K562 (cell line): Measurements from ENCODE around the gene GBA2. TPM values are rescaled to one million over a fixed set of nuclear protein-coding genes. Genes with fewer than 3 reads are reported as not detected.
A peak's percentile ranks its signal among the peaks of the same experiment; 100 is the strongest.

Experiments used
- ATAC-seq: fragments of 200-7000 bp; cut with Tn5 transposase; 3 replicates; pipeline ENCODE4 v1.9.1; 2020; ENCODE audit warnings: moderate library complexity
- BruUV-seq: library from RNA; stranded (reverse); fragments of 400-500 nt; replicated peaks from 2 replicates; lab custom pipeline; 2021; lab: Mats Ljungman, UMichigan
- CTCF ChIA-PET: fragments of 300-600 bp; formaldehyde crosslinking; extraction: SDS; loops from one replicate; lab custom pipeline; 2021; ENCODE audit warnings: low intra/inter-chr PET ratio; lab: Yijun Ruan, JAX
- POLR2A ChIA-PET: fragments of 300-600, 350-650 bp; sonication (Branson Sonifier 250); formaldehyde crosslinking; extraction: SDS; loops from one replicate; lab custom pipeline; 2021; ENCODE audit warnings: antibody characterized with exemption, inconsistent platforms; lab: Yijun Ruan, JAX
- DNase-seq, 4 experiments: peaks; one replicate each; pipeline versions ENCODE4 v3.0.0 to v3.0.0-alpha.2; 2011 to 2018; ENCODE audit warnings: low spot score in 3 of 4, mixed read lengths in 3 of 4; ENCODE audit errors: extremely low read depth in 1 of 4
- FAIRE-seq: peaks from 2 replicates; lab custom pipeline; 2011; peaks lifted over from hg19 to GRCh38; lab: Jason Lieb, UNC
- H2AFZ ChIP-seq: 2 replicates; pipeline ENCODE4 v1.6.0; 2011; ENCODE audit warnings: low read depth, low read length, control low read depth, inconsistent platforms
- H3K27ac ChIP-seq: fragments of 200-600 bp; 3 replicates; pipeline ENCODE4 v1.8.0; 2011; ENCODE audit warnings: low read depth, mild to moderate bottlenecking, control low read depth, inconsistent platforms, low read length, moderate library complexity, mixed read lengths; ENCODE audit errors: extremely low read depth
- H3K27me3 ChIP-seq, 2 experiments: fragments of 300-600 bp in 1 of 2; 2 replicates in 1 of 2; 3 replicates in 1 of 2; pipeline versions ENCODE4 v1.6.0 to v1.8.0; 2011; ENCODE audit warnings: inconsistent platforms in 2 of 2, low read length in 2 of 2, mild to moderate bottlenecking in 1 of 2, mixed read lengths in 1 of 2, moderate library complexity in 1 of 2; ENCODE audit not compliant: control insufficient read depth in 2 of 2, insufficient read depth in 2 of 2
- H3K36me3 ChIP-seq: fragments of 300-600 bp; 3 replicates; pipeline ENCODE4 v1.8.0; 2011; ENCODE audit warnings: mild to moderate bottlenecking, low read length, inconsistent platforms; ENCODE audit not compliant: control insufficient read depth, insufficient read depth
- H3K4me1 ChIP-seq, 2 experiments: fragments of 200-600 bp in 1 of 2; replicated peaks in 1 of 2; 2 replicates in 1 of 2; 3 replicates in 1 of 2; pipeline versions ENCODE4 v1.5.1 to v1.8.0; 2011; ENCODE audit warnings: inconsistent platforms in 2 of 2, low read length in 2 of 2, mild to moderate bottlenecking in 1 of 2, mixed read lengths in 1 of 2, moderate library complexity in 1 of 2; ENCODE audit not compliant: control insufficient read depth in 2 of 2, insufficient read depth in 2 of 2
- H3K4me2 ChIP-seq: 2 replicates; pipeline ENCODE4 v1.6.1; 2011; ENCODE audit warnings: low read length, control low read depth, inconsistent platforms, mixed read lengths; ENCODE audit not compliant: insufficient read depth
- H3K4me3 ChIP-seq: fragments of 200-600 bp; sonication (generic), shearing (Covaris generic); 2 replicates; pipeline ENCODE4 v1.5.1; 2016; ENCODE audit warnings: control low read depth, inconsistent platforms
- H3K79me2 ChIP-seq: fragments of 200-600 bp; 3 replicates; pipeline ENCODE4 v1.8.0; 2011; ENCODE audit warnings: low read length, inconsistent platforms; ENCODE audit not compliant: control insufficient read depth, insufficient read depth
- H3K9ac ChIP-seq, 2 experiments: 2 replicates each; pipeline versions ENCODE4 v1.6.0 to v1.6.1; 2011; ENCODE audit warnings: low read depth in 2 of 2, low read length in 2 of 2, control low read depth in 1 of 2, inconsistent platforms in 1 of 2, mild to moderate bottlenecking in 1 of 2, mixed read lengths in 1 of 2; ENCODE audit not compliant: insufficient read depth in 1 of 2
- H3K9me1 ChIP-seq: one replicate; pipeline ENCODE4 v1.6.0; 2011; ENCODE audit warnings: inconsistent platforms, mild to moderate bottlenecking, low read length, moderate library complexity; ENCODE audit not compliant: control insufficient read depth, insufficient read depth
- H3K9me3 ChIP-seq: replicated peaks from 2 replicates; pipeline ENCODE4 v1.5.1; 2011; ENCODE audit warnings: low read depth, low read length, inconsistent platforms; ENCODE audit not compliant: control insufficient read depth, insufficient read depth
- H4K20me1 ChIP-seq: replicated peaks from 2 replicates; pipeline ENCODE4 v1.6.1; 2011; ENCODE audit warnings: low read length, inconsistent platforms, mixed read lengths; ENCODE audit not compliant: control insufficient read depth, insufficient read depth
- CBFB ChIP-seq: sonication (generic); formaldehyde crosslinking; IDR thresholded peaks from 2 replicates; pipeline ENCODE4 v1.4.0; 2020; ENCODE audit warnings: mild to moderate bottlenecking, missing genetic modification reagents
- CTCF ChIP-seq, 3 experiments: IDR thresholded peaks in 2 of 3; conservative IDR thresholded peaks in 1 of 3; 2 replicates each; pipeline ENCODE4 v1.5.1; 2011 to 2012; ENCODE audit warnings: low read length in 3 of 3, mild to moderate bottlenecking in 3 of 3, control low read depth in 2 of 3, improper control_type of control experiment in 1 of 3, inconsistent platforms in 1 of 3, low read depth in 1 of 3, mixed read lengths in 1 of 3, moderate library complexity in 1 of 3; ENCODE audit not compliant: insufficient read depth in 2 of 3
- DACH1 ChIP-seq: fragments of 450-650 bp; IDR thresholded peaks from 2 replicates; pipeline ENCODE4 v1.6.1; 2018; ENCODE audit not compliant: partially characterized antibody
- DEAF1 ChIP-seq: fragments of 450-650 bp; formaldehyde crosslinking; IDR thresholded peaks from 2 replicates; pipeline ENCODE4 v1.4.0; 2020; ENCODE audit warnings: mild to moderate bottlenecking, moderate library complexity
- POLR2A ChIP-seq: fragments of 450-650 bp; conservative IDR thresholded peaks from 2 replicates; pipeline ENCODE4 v1.6.1; 2016
- RAD21 ChIP-seq, 2 experiments: fragments of 250-450 bp in 1 of 2; fragments of 450-650 bp in 1 of 2; sonication (Bioruptor Pico) in 1 of 2; formaldehyde crosslinking in 1 of 2; IDR thresholded peaks in 1 of 2; conservative IDR thresholded peaks in 1 of 2; 2 replicates each; pipeline versions ENCODE4 v1.4.0 to v1.8.0; 2020 to 2022; ENCODE audit warnings: mild to moderate bottlenecking in 2 of 2, moderate library complexity in 1 of 2
- REST ChIP-seq, 2 experiments: fragments of 450-650 bp; formaldehyde crosslinking in 1 of 2; IDR thresholded peaks; 2 replicates each; pipeline versions ENCODE4 v1.4.0 to v1.6.1; 2014 to 2020; ENCODE audit warnings: mild to moderate bottlenecking in 2 of 2, borderline replicate concordance in 1 of 2, low read depth in 1 of 2
- SMC3 ChIP-seq: conservative IDR thresholded peaks from 2 replicates; pipeline ENCODE4 v1.6.1; 2011; ENCODE audit warnings: low read depth, low read length, improper control_type of control experiment; ENCODE audit not compliant: insufficient read depth
- ZNF239 ChIP-seq: fragments of 250-450 bp; sonication (Bioruptor Pico); IDR thresholded peaks from 2 replicates; pipeline ENCODE4 v1.4.0; 2020; ENCODE audit warnings: mild to moderate bottlenecking
- WGBS: fragments of 100-300 bp; shearing (Covaris generic); methylation state at CpG from one replicate; pipeline ENCODE4 v1.1.6; 2016; ENCODE audit warnings: low coverage, mixed read lengths; ENCODE audit not compliant: insufficient coverage; ENCODE audit errors: missing lambda C conversion rate; 5-methylcytosine and 5-hydroxymethylcytosine counted together
- in situ Hi-C: fragments of 300-500 bp; cut with MboI; formaldehyde crosslinking; loops from 4 replicates; pipeline ENCODE4 v1.15.0; 2018; ENCODE audit warnings: inconsistent platforms, mixed read lengths
- intact Hi-C: fragments of 100-400 bp; cut with micrococcal nuclease; formaldehyde crosslinking; loops from 2 replicates; pipeline ENCODE4 v1.14.2; 2022
- polyA plus RNA-seq, 8 experiments: library from polyadenylated mRNA; depleted of rRNA in 4 of 8; stranded (reverse) in 5 of 8; unstranded in 3 of 8; fragments of >200 nt; fragmentation: Nextera tagmentation in 2 of 8; fragmentation: Illumina TruSeq in 1 of 8; extraction: Ambion mirVana in 2 of 8; extraction: Trizol in 1 of 8; gene quantifications; 2 replicates each; pipeline versions ENCODE4 v1.2.1 to v1.2.3, GENCODE V29; 2011 to 2014; ENCODE audit warnings: inconsistent platforms in 1 of 8, missing spikeins in 1 of 8
- total RNA-seq, 7 experiments: library from RNA; depleted of rRNA in 6 of 7; stranded (reverse); fragments of >200 nt in 6 of 7; fragmentation: Illumina TruSeq in 2 of 7; extraction: Trizol in 2 of 7; gene quantifications; 2 replicates each; pipeline versions ENCODE4 v1.2.1 to v1.2.3, GENCODE V29; 2011 to 2021; ENCODE audit warnings: low replicate concordance in 1 of 7

GBA2 gene
- total and polyA plus RNA-seq, 9 of the 15 experiments (the other 6 are each of a cell fraction or from before 2014, with no cell fraction given) = 14.1 to 60.4 (median 32.1) TPM

GRCh38 chr9:35736201-35736633 is 12.8 kb downstream of the GBA2 start:
- BruUV-seq = no TSS peak
- H3K9ac ChIP-seq = peak overlapping the region in 1 of 2 experiments; percentile 24; a peak in 1 of 4 replicates
- no peaks in the 10 kb centered on the region for H3K9me1 ChIP-seq
- FAIRE-seq = peak; percentile 72
- H3K79me2 ChIP-seq = peaks cover 27% of the 10 kb centered on the region
- in situ Hi-C loops = no loop called here
- intact Hi-C loops = loop anchor here (5.0 to 10.0 kb wide), 2 partner anchors 41 to 79 kb away; partner anchors contain the start of genes HINT2 and SPAG8
- peak; percentile 38 to 75 (median 47) for DNase-seq
- ATAC-seq = peak; percentile 51
- 0 out of 2 replicates have a peak, but pooled peaks cover 3% of the 10 kb centered on the region for H4K20me1 ChIP-seq
- peaks cover 8 to 10% of the 10 kb centered on the region in 2 experiments; a peak in 4 of 5 replicates for H3K4me1 ChIP-seq
- H3K27me3 ChIP-seq = no peaks in the 10 kb centered on the region
- no peaks in the 10 kb centered on the region for H3K9me3 ChIP-seq
- CTCF ChIA-PET = interaction anchor here (0.5 to 1.3 kb wide), 3 partner anchors 146 to 1405 kb away, joined by 3 to 4 read pairs (median 3); no protein-coding TSS in a partner anchor
- peaks cover 71% of the 10 kb centered on the region for H3K36me3 ChIP-seq
- 56% methylated on average over 3 of the region's 5 CpGs for WGBS
- H3K27ac ChIP-seq = no peak overlapping the region
- no peak overlapping the region for H3K4me3 ChIP-seq
- no peak overlapping the region for H3K4me2 ChIP-seq
- POLR2A ChIA-PET = interaction anchor here (0.5 to 2.0 kb wide), 6 partner anchors 12 to 146 kb away, joined by 3 to 17 read pairs (median 3); partner anchors contain the start of genes GBA2 and RGP1
- no peak overlapping the region for H2AFZ ChIP-seq
- TF ChIP-seq POLR2A = peak; percentile 34; the same call in 1 of the 2 replicates
- TF ChIP-seq REST (IDR thresholded peaks at IDR 0.05; ENCODE audit: borderline replicate concordance) = peak; percentile 50; the same call in 1 of the 2 replicates
- no peak for TF ChIP-seq REST (CRISPR knock-in tag; IDR thresholded peaks at IDR 0.05; ENCODE audit: low read depth)
- TF ChIP-seq CTCF (IDR thresholded peaks at IDR 0.05 in 2 of 3, conservative IDR thresholded peaks at IDR 0.05 in 1 of 3; ENCODE audit: insufficient read depth in 2 of 3, low read depth in 1 of 3, low read length in 3 of 3) = peak; percentile 76 to 79 (median 77)
- no peak for TF ChIP-seq ZNF239 (CRISPR knock-in tag)
- peak; percentile 43 for TF ChIP-seq DEAF1 (CRISPR knock-in tag)
- no peak for TF ChIP-seq CBFB (CRISPR knock-in tag)
- peak; percentile 36 to 68; a peak in 3 of 4 replicates for TF ChIP-seq RAD21 (CRISPR knock-in tag; conservative IDR thresholded peaks at IDR 0.05 in 1 of 2, IDR thresholded peaks at IDR 0.05 in 1 of 2)
- peak; percentile 27 for TF ChIP-seq DACH1
- TF ChIP-seq SMC3 = peak; percentile 65
